HepG2 (cell line): ENCODE measurements around the gene C16orf87. TPM values are rescaled to one million over a fixed set of nuclear protein-coding genes. Genes with fewer than 3 reads are reported as not detected.

Experiments
- ATAC-seq: fragments of 200-7000 bp; cut with Tn5 transposase; 3 replicates; pipeline ENCODE4 v1.9.1; 2020; ENCODE audit warnings: mild to moderate bottlenecking, moderate library complexity
- BruUV-seq: library from RNA; stranded (reverse); fragments of 400-500 nt; replicated peaks from 2 replicates; lab custom pipeline; 2021; lab: Mats Ljungman, UMichigan
- CTCF ChIA-PET: fragments of 300-600 bp; formaldehyde crosslinking; extraction: SDS; loops from one replicate; lab custom pipeline; 2021; ENCODE audit warnings: low total read pairs, inconsistent platforms, low intra/inter-chr PET ratio; lab: Yijun Ruan, JAX
- POLR2A ChIA-PET: fragments of 350-600 bp; sonication (Branson Sonifier 250); formaldehyde crosslinking; loops from one replicate; lab custom pipeline; 2020; ENCODE audit warnings: antibody characterized with exemption, inconsistent platforms; lab: Yijun Ruan, JAX
- DNase-seq: peaks from one replicate; pipeline ENCODE4 v3.0.0-alpha.2; 2015; ENCODE audit warnings: low spot score
- FAIRE-seq: peaks from 3 replicates; lab custom pipeline; 2011; peaks lifted over from hg19 to GRCh38; lab: Jason Lieb, UNC
- H2AFZ ChIP-seq: one replicate; pipeline ENCODE4 v1.6.1; 2011; ENCODE audit warnings: low read length, inconsistent platforms
- H3K27ac ChIP-seq: fragments of 300-600 bp; 3 replicates; pipeline ENCODE4 v1.8.0; 2011; ENCODE audit warnings: mixed run types, mild to moderate bottlenecking, mixed read lengths, low read length, inconsistent platforms; ENCODE audit not compliant: insufficient read depth; ENCODE audit errors: extremely low read length
- H3K27me3 ChIP-seq, 2 experiments: fragments of 200-600 bp in 1 of 2; 2 replicates in 1 of 2; 3 replicates in 1 of 2; pipeline versions ENCODE4 v1.6.0 to v1.8.0; 2011; ENCODE audit warnings: low read length in 2 of 2, mild to moderate bottlenecking in 2 of 2, moderate library complexity in 2 of 2, inconsistent platforms in 1 of 2; ENCODE audit not compliant: insufficient read depth in 2 of 2, control insufficient read depth in 1 of 2
- H3K36me3 ChIP-seq, 2 experiments: fragments of 200-600 bp in 1 of 2; replicated peaks in 1 of 2; 2 replicates in 1 of 2; 3 replicates in 1 of 2; pipeline versions ENCODE4 v1.5.1 to v1.8.0; 2011; ENCODE audit warnings: low read length in 2 of 2, inconsistent platforms in 1 of 2; ENCODE audit not compliant: insufficient read depth in 2 of 2, control insufficient read depth in 1 of 2
- H3K4me1 ChIP-seq: 2 replicates; pipeline ENCODE4 v1.5.1; 2012; ENCODE audit warnings: low read length, inconsistent platforms; ENCODE audit not compliant: insufficient read depth
- H3K4me2 ChIP-seq: 2 replicates; pipeline ENCODE4 v1.6.0; 2011; ENCODE audit warnings: low read depth, low read length, inconsistent platforms
- H3K4me3 ChIP-seq, 3 experiments: fragments of 200-600 bp in 1 of 3; sonication (generic), shearing (Covaris generic) in 1 of 3; replicated peaks in 1 of 3; 2 replicates each; pipeline ENCODE4 v1.5.1; 2011 to 2016; ENCODE audit warnings: low read length in 3 of 3, inconsistent platforms in 2 of 3, low read depth in 2 of 3, mild to moderate bottlenecking in 2 of 3, control low read depth in 1 of 3, mixed read lengths in 1 of 3; ENCODE audit not compliant: insufficient read depth in 1 of 3
- H3K79me2 ChIP-seq: one replicate; pipeline ENCODE4 v1.6.1; 2011; ENCODE audit warnings: low read length, inconsistent platforms; ENCODE audit not compliant: insufficient read depth
- H3K9ac ChIP-seq: 2 replicates; pipeline ENCODE4 v1.6.0; 2011; ENCODE audit warnings: mild to moderate bottlenecking, low read depth, low read length, inconsistent platforms; ENCODE audit not compliant: insufficient read depth
- H3K9me3 ChIP-seq: 2 replicates; pipeline ENCODE4 v1.5.1; 2012; ENCODE audit warnings: mild to moderate bottlenecking, low read length
- H4K20me1 ChIP-seq: 2 replicates; pipeline ENCODE4 v1.6.0; 2011; ENCODE audit warnings: inconsistent platforms, mild to moderate bottlenecking, low read length, moderate library complexity; ENCODE audit not compliant: insufficient read depth
- HOXA5 ChIP-seq: sonication (generic); formaldehyde crosslinking; IDR thresholded peaks from 2 replicates; pipeline ENCODE4 v1.4.0; 2020; ENCODE audit warnings: missing genetic modification reagents
- MTF1 ChIP-seq: sonication (generic); formaldehyde crosslinking; IDR thresholded peaks from 2 replicates; pipeline ENCODE4 v1.5.0; 2020; ENCODE audit warnings: missing genetic modification reagents
- RCOR2 ChIP-seq: IDR thresholded peaks from 2 replicates; pipeline ENCODE4 v1.6.1; 2016; ENCODE audit warnings: missing biosample characterization, missing genetic modification reagents
- ZNF256 ChIP-seq: sonication (generic); formaldehyde crosslinking; conservative IDR thresholded peaks from 2 replicates; pipeline ENCODE4 v1.4.0; 2020; ENCODE audit warnings: missing genetic modification reagents
- ZNF263 ChIP-seq: sonication (generic); formaldehyde crosslinking; IDR thresholded peaks from 2 replicates; pipeline ENCODE4 v1.4.0; 2020; ENCODE audit warnings: missing genetic modification reagents
- ZNF44 ChIP-seq: sonication (generic); formaldehyde crosslinking; IDR thresholded peaks from 2 replicates; pipeline ENCODE4 v1.5.1; 2020; ENCODE audit warnings: mild to moderate bottlenecking, missing genetic modification reagents
- ZNF782 ChIP-seq: sonication (generic); formaldehyde crosslinking; IDR thresholded peaks from 2 replicates; pipeline ENCODE4 v1.4.0; 2020; ENCODE audit warnings: missing genetic modification reagents, mild to moderate bottlenecking, borderline replicate concordance
- ZSCAN22 ChIP-seq: sonication (generic); formaldehyde crosslinking; IDR thresholded peaks from 2 replicates; pipeline ENCODE4 v1.4.0; 2020; ENCODE audit warnings: mild to moderate bottlenecking, missing genetic modification reagents
- WGBS: methylation state at CpG from one replicate; pipeline ENCODE4 v1.1.6; 2017; ENCODE audit warnings: low lambda C conversion rate; 5-methylcytosine and 5-hydroxymethylcytosine counted together
- in situ Hi-C: cut with HindIII; loops from 2 replicates; pipeline ENCODE4 v1.10.0; 2017; ENCODE audit warnings: low pct_unique_long_range_greater_than_20kb; ENCODE audit not compliant: extremely low pct_ligation_motif_present
- intact Hi-C: fragments of 100-400 bp; cut with micrococcal nuclease; formaldehyde crosslinking; loops from one replicate; pipeline ENCODE4 v1.10.0; 2022; ENCODE audit not compliant: unreplicated experiment
- polyA plus RNA-seq, 8 experiments: library from polyadenylated mRNA; depleted of rRNA in 3 of 8; stranded (reverse) in 7 of 8; unstranded in 1 of 8; fragments of >200 nt; fragmentation: Illumina TruSeq in 4 of 8; extraction: Trizol in 4 of 8; gene quantifications; 2 replicates each; pipeline versions ENCODE4 v1.2.1 to v1.2.3, GENCODE V29; 2011 to 2016; ENCODE audit warnings: low read depth in 4 of 8, missing spikeins in 1 of 8, mixed read lengths in 1 of 8; ENCODE audit not compliant: insufficient read depth in 1 of 8
- total RNA-seq, 5 experiments: library from RNA; depleted of rRNA; stranded (reverse); fragments of >200 nt; fragmentation: Illumina TruSeq; extraction: Trizol; gene quantifications; 2 replicates each; pipeline ENCODE4 v1.2.3, GENCODE V29; 2016; ENCODE audit warnings: low read depth in 1 of 5
- TF ChIP-seq, protein P1 (sequence below): sonication (generic); formaldehyde crosslinking; IDR thresholded peaks from 2 replicates; pipeline ENCODE4 v1.4.0; 2020; ENCODE audit warnings: mild to moderate bottlenecking, missing genetic modification reagents
- TF ChIP-seq, protein P2 (sequence below): sonication (generic); formaldehyde crosslinking; IDR thresholded peaks from 2 replicates; pipeline ENCODE4 v1.4.0; 2020; ENCODE audit warnings: missing genetic modification reagents, borderline replicate concordance
- TF ChIP-seq, protein P3 (sequence below): sonication (generic); formaldehyde crosslinking; IDR thresholded peaks from 2 replicates; pipeline ENCODE4 v1.5.1; 2020; ENCODE audit warnings: missing genetic modification reagents, mild to moderate bottlenecking, borderline replicate concordance
- TF ChIP-seq, protein P4 (sequence below): sonication (generic); formaldehyde crosslinking; conservative IDR thresholded peaks from 2 replicates; pipeline ENCODE4 v1.4.0; 2020; ENCODE audit warnings: missing genetic modification reagents

C16orf87 gene
- total and polyA plus RNA-seq, 2 of the 13 experiments (the other 11 are each of a cell fraction or from before 2014, with no cell fraction given) = 8.6 to 19.5 TPM

DNA sequence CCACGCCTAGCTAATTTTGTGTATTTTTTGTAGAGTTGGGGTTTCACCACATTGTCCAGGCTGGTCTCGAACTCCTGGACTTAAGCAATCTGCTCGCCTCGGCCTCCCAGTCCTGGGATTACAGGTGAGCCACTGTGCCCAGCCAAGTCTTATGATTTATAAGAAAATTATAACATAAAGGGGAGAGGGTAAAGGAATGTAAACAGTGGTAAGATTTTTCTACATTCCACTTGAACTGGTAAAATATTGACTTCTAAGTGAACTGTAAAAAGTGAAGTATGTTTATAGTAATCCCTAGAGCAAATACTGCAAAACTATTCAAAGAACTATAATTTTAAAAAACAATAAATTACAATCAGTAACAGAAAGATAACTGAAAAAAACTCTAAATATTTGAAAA lies 33.5 kb downstream of the C16orf87 start:
- no peak overlapping the region for H2AFZ ChIP-seq
- H3K4me1 ChIP-seq = no peaks in the 10 kb centered on the region
- ChIA-PET POLR2A (no interaction called here), CTCF (no interaction called here)
- H3K9ac ChIP-seq = no peak overlapping the region
- no peaks in the 10 kb centered on the region for H4K20me1 ChIP-seq
- H3K36me3 ChIP-seq = peaks cover 0 to 2% of the 10 kb centered on the region in 2 experiments; a peak in 2 of 5 replicates
- no peak overlapping the region for H3K27ac ChIP-seq
- TF ChIP-seq ZNF263 (no peak), MTF1 (no peak), ZSCAN22 (CRISPR knock-in tag) (no peak), RCOR2 (no peak), HOXA5 (no peak), ZNF256 (CRISPR knock-in tag) (no peak), ZNF44 (no peak), ZNF782 (CRISPR knock-in tag) (no peak)
- TF ChIP-seq, protein P1, sequence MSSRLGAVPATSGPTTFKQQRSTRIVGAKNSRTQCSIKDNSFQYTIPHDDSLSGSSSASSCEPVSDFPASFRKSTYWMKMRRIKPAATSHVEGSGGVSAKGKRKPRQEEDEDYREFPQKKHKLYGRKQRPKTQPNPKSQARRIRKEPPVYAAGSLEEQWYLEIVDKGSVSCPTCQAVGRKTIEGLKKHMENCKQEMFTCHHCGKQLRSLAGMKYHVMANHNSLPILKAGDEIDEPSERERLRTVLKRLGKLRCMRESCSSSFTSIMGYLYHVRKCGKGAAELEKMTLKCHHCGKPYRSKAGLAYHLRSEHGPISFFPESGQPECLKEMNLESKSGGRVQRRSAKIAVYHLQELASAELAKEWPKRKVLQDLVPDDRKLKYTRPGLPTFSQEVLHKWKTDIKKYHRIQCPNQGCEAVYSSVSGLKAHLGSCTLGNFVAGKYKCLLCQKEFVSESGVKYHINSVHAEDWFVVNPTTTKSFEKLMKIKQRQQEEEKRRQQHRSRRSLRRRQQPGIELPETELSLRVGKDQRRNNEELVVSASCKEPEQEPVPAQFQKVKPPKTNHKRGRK (CRISPR knock-in tag) = no peak
- TF ChIP-seq, protein P2, sequence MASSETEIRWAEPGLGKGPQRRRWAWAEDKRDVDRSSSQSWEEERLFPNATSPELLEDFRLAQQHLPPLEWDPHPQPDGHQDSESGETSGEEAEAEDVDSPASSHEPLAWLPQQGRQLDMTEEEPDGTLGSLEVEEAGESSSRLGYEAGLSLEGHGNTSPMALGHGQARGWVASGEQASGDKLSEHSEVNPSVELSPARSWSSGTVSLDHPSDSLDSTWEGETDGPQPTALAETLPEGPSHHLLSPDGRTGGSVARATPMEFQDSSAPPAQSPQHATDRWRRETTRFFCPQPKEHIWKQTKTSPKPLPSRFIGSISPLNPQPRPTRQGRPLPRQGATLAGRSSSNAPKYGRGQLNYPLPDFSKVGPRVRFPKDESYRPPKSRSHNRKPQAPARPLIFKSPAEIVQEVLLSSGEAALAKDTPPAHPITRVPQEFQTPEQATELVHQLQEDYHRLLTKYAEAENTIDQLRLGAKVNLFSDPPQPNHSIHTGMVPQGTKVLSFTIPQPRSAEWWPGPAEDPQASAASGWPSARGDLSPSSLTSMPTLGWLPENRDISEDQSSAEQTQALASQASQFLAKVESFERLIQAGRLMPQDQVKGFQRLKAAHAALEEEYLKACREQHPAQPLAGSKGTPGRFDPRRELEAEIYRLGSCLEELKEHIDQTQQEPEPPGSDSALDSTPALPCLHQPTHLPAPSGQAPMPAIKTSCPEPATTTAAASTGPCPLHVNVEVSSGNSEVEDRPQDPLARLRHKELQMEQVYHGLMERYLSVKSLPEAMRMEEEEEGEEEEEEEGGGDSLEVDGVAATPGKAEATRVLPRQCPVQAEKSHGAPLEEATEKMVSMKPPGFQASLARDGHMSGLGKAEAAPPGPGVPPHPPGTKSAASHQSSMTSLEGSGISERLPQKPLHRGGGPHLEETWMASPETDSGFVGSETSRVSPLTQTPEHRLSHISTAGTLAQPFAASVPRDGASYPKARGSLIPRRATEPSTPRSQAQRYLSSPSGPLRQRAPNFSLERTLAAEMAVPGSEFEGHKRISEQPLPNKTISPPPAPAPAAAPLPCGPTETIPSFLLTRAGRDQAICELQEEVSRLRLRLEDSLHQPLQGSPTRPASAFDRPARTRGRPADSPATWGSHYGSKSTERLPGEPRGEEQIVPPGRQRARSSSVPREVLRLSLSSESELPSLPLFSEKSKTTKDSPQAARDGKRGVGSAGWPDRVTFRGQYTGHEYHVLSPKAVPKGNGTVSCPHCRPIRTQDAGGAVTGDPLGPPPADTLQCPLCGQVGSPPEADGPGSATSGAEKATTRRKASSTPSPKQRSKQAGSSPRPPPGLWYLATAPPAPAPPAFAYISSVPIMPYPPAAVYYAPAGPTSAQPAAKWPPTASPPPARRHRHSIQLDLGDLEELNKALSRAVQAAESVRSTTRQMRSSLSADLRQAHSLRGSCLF = no peak
- TF ChIP-seq, protein P3, sequence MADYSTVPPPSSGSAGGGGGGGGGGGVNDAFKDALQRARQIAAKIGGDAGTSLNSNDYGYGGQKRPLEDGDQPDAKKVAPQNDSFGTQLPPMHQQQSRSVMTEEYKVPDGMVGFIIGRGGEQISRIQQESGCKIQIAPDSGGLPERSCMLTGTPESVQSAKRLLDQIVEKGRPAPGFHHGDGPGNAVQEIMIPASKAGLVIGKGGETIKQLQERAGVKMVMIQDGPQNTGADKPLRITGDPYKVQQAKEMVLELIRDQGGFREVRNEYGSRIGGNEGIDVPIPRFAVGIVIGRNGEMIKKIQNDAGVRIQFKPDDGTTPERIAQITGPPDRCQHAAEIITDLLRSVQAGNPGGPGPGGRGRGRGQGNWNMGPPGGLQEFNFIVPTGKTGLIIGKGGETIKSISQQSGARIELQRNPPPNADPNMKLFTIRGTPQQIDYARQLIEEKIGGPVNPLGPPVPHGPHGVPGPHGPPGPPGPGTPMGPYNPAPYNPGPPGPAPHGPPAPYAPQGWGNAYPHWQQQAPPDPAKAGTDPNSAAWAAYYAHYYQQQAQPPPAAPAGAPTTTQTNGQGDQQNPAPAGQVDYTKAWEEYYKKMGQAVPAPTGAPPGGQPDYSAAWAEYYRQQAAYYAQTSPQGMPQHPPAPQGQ (CRISPR knock-in tag) = no peak
- TF ChIP-seq, protein P4, sequence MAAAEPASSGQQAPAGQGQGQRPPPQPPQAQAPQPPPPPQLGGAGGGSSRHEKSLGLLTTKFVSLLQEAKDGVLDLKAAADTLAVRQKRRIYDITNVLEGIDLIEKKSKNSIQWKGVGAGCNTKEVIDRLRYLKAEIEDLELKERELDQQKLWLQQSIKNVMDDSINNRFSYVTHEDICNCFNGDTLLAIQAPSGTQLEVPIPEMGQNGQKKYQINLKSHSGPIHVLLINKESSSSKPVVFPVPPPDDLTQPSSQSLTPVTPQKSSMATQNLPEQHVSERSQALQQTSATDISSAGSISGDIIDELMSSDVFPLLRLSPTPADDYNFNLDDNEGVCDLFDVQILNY (CRISPR knock-in tag) = no peak
- 96% methylated on average over 4 of the region's 4 CpGs for WGBS
- no peaks in the 10 kb centered on the region for H3K79me2 ChIP-seq
- intact Hi-C loops (no loop called here), in situ Hi-C loops (no loop called here)
- no peaks in the 10 kb centered on the region for H3K27me3 ChIP-seq
- DNase-seq (no peak), ATAC-seq (no peak), FAIRE-seq (no peak)
- no peak overlapping the region for H3K4me3 ChIP-seq
- H3K4me2 ChIP-seq = no peak overlapping the region
- no TSS peak for BruUV-seq
- H3K9me3 ChIP-seq = peaks cover 15% of the 10 kb centered on the region
